Type B pancreatic cell (in vitro differentiated cells): ENCODE results near the gene EFCAB8. TPM values are rescaled to one million over a fixed set of nuclear protein-coding genes. Genes with fewer than 3 reads are reported as not detected.

Experiments used
- DNase-seq: peaks from one replicate; pipeline ENCODE4 v3.0.0; 2021; ENCODE audit warnings: mixed read lengths; ENCODE audit not compliant: unreplicated experiment; ENCODE audit errors: extremely low spot score
- H3K27ac Mint-ChIP-seq: 2 replicates; pipeline ENCODE4 v1.8.0; 2021; ENCODE audit warnings: mild to moderate bottlenecking, mixed read lengths
- H3K27me3 Mint-ChIP-seq: 2 replicates; pipeline ENCODE4 v1.8.0; 2021; ENCODE audit warnings: mixed read lengths
- H3K36me3 Mint-ChIP-seq: 2 replicates; pipeline ENCODE4 v1.8.0; 2021; ENCODE audit warnings: mixed read lengths
- H3K4me1 Mint-ChIP-seq: one replicate; pipeline ENCODE4 v1.8.0; 2021; ENCODE audit warnings: mixed read lengths; ENCODE audit not compliant: unreplicated experiment
- H3K4me3 Mint-ChIP-seq: 2 replicates; pipeline ENCODE4 v1.8.0; 2021; ENCODE audit warnings: mild to moderate bottlenecking, mixed read lengths
- H3K9me3 Mint-ChIP-seq: 2 replicates; pipeline ENCODE4 v1.8.0; 2021; ENCODE audit warnings: mixed read lengths
- CTCF ChIP-seq: fragments of 200-600 bp; sonication (generic); conservative IDR thresholded peaks from 2 replicates; pipeline ENCODE4 v1.5.0; 2021; ENCODE audit warnings: antibody characterized with exemption, mild to moderate bottlenecking
- total RNA-seq: library from RNA; stranded (reverse); gene quantifications from 2 replicates; pipeline ENCODE4 v1.2.1, GENCODE V29; 2021; ENCODE audit warnings: low replicate concordance

Gene EFCAB8
- total RNA-seq, 1 donor from 2014 or later = 0.97 TPM

GRCh38 chr20:32989507-32990283, 131.0 kb downstream of the EFCAB8 start:
- Mint-ChIP-seq H3K4me3 (no peak overlapping the region), H3K27me3 (peaks cover 3% of the 10 kb centered on the region), H3K36me3 (no peaks in the 10 kb centered on the region), H3K9me3 (no peaks in the 10 kb centered on the region), H3K4me1 (no peaks in the 10 kb centered on the region), H3K27ac (no peak overlapping the region)
- no peak for TF ChIP-seq CTCF
- no peak for DNase-seq

- Mint-ChIP-seq H3K4me3 (no peak overlapping the region), H3K4me1 (no peaks in the 10 kb centered on the region), H3K27ac (no peak overlapping the region), H3K9me3 (peaks cover 5% of the 10 kb centered on the region), H3K36me3 (no peaks in the 10 kb centered on the region), H3K27me3 (peaks cover 6% of the 10 kb centered on the region)
- no peak for DNase-seq
- TF ChIP-seq CTCF = no peak
These were observed 131.7 kb downstream of the EFCAB8 start for GRCh38 chr20:32990426-32990825.

- Mint-ChIP-seq H3K27me3 (peaks cover 6% of the 10 kb centered on the region), H3K4me3 (no peak overlapping the region), H3K4me1 (no peaks in the 10 kb centered on the region)
These were observed 132.7 kb downstream of the EFCAB8 start for GRCh38 chr20:32991383-32991782.

GRCh38 chr20:32991792-32992641, 133.3 kb downstream of the EFCAB8 start:
- H3K4me3 Mint-ChIP-seq = no peak overlapping the region
- no peaks in the 10 kb centered on the region for H3K36me3 Mint-ChIP-seq
- H3K4me1 Mint-ChIP-seq = no peaks in the 10 kb centered on the region
- no peak for DNase-seq
- H3K27me3 Mint-ChIP-seq = peaks cover 6% of the 10 kb centered on the region
- TF ChIP-seq CTCF = no peak
- H3K27ac Mint-ChIP-seq = no peak overlapping the region
- H3K9me3 Mint-ChIP-seq = peaks cover 5% of the 10 kb centered on the region

More at GRCh38 chr20:32991383-32991782, 132.7 kb downstream of the EFCAB8 start:
- H3K27ac Mint-ChIP-seq = no peak overlapping the region
- no peak for TF ChIP-seq CTCF
- H3K36me3 Mint-ChIP-seq = no peaks in the 10 kb centered on the region
- no peak for DNase-seq
- H3K9me3 Mint-ChIP-seq = peaks cover 5% of the 10 kb centered on the region

GRCh38 chr20:32993496-32994050, 134.8 kb downstream of the EFCAB8 start:
- Mint-ChIP-seq H3K27me3 (peaks cover 13% of the 10 kb centered on the region), H3K9me3 (peaks cover 5% of the 10 kb centered on the region), H3K4me1 (no peaks in the 10 kb centered on the region), H3K4me3 (no peak overlapping the region), H3K36me3 (no peaks in the 10 kb centered on the region), H3K27ac (no peak overlapping the region)
- DNase-seq = no peak
- TF ChIP-seq CTCF = no peak
